GM12873 (cell line): Measurements from ENCODE around the gene LENEP.

Experiments used
- CTCF ChIP-seq: IDR thresholded peaks from 2 replicates; pipeline ENCODE4 v1.5.1; 2012; ENCODE audit warnings: low read depth, mild to moderate bottlenecking, moderate library complexity, low read length, control low read depth; ENCODE audit not compliant: insufficient read depth; ENCODE audit errors: missing control alignments

LENEP gene

GRCh38 chr1:155034318-155035208 is 41.2 kb downstream of the LENEP start:
- TF ChIP-seq CTCF, result no peak

DNA sequence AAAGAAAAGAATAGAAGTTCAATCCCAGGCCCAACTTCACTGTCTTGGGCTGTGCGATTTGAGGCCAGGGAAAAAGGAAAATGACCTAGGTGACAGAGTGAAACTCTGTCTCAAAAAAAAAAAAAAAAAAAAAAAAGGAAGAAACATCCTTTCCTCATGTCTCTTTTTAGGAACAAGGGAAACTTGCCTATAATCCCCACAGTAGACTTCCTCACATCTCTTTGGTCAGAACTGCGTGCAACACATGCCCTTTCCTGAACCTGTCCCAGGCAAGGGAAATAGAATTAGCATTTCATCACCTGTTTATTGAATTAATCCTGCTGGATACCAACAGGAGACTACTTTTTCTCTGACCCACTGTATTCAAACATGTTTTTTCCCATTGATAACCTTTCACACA is 42.5 kb downstream of the LENEP start:
- no peak for TF ChIP-seq CTCF

DNA sequence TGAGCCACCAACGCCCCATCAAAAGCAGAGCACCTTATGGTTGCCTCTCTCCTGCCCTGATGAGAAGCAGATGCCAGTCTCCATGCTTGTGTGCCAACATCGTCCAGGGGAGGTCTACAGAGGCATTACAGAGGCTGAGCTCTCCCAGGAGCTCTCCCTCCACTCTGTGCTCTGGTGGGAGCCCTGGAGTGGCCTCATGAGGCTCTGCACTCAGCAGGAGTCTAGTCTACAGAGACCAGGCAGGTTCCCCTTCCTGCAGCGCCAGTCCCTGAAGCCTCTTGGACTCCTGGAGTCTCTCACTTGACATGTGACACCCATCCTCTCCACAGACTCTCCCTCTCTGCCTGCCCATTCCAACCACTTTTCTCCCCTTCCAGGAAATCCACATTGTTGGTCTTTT is 43.7 kb downstream of the LENEP start:
- no peak for TF ChIP-seq CTCF

DNA sequence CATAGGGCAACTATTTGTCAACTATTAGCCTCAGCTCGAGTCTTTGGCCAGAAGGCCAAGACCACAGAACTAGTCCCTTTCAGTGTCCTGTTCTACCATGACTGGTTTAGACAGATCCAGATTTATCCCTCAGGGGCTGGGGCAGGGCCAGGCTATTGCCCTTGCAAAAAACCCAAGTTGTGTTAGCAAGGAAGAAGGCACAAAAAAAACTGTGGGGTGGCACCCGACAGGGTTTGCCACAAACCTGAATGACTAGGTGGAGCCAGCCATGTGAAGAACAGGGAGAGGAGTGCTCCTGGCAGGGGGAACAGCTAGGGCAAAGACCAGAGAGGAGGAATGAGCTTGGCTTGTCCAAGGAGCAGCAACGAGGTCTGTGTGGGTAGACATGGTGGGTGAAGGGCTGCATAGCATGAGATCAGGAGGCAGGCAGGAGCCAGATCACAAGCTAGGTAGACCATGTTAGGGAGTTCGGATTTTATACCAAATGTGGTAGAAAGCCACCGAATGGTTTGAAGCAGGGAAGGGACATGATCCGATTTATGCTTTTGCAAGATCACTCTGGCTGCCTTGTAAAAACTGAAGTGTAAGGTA is 44.6 kb downstream of the LENEP start:
- TF ChIP-seq CTCF, result no peak

DNA sequence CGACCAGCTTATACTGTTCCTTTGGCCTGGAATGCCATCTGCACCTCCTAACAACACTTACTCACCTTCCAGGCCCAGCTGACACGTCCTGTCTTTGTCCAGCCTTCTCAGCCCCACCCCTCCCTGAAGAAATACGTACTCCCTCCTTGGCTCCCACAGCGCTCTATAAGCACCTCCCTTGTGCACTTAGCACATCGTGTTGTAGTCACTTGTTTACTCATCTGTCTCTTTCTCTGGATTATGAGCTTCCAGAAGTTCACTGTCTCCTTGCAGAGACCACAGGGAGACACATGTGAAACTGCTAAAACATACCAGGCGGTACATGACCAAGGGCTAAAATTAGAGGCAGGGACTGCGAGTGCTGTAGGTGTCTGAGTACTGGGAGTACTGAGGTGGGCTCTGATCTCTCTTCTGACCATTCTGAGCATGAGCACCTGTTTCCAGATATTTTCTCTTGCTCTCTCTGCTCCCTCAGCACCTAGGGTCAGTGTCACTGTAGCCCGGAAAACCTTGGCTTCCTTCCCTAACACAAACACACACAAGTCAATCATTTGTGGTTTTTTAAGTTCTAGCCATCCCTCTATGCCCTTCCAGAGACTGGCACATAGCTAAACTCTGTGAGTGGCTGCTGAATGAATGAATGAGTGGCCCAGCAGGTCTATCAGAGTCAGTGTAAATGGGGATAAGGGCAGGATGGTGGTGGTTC is 45.4 kb downstream of the LENEP start:
- TF ChIP-seq CTCF, result no peak

DNA sequence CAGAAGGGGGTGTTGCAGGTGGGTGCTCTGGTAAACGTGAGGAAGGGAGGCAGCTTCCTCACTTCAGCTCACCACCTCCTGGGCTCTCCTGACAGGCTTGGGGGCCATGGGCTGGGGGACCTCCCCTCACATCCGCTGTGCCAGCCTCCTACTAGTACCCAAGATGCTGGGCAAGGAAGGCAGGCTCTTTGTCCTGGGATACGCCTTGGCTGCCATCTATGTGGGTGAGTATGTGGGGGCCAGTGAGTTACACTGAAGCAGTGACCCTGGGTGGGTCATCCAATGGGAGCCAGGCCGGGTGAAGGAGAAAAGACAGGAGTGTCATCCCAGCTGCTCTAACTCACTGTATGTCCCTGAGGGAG is 45.9 kb downstream of the LENEP start:
- TF ChIP-seq CTCF, result no peak
